ENCODE results near the gene CAMKMT. TPM values are rescaled to one million over a fixed set of nuclear protein-coding genes. Genes with fewer than 3 reads are reported as not detected.
"Not testable (repeated sequence)": the region's sequence is repeated elsewhere in the genome, so short reads cannot be mapped to it uniquely, and the experiment has no call there.

CAMKMT gene
- total RNA-seq, 4 donors from 2014 or later: 6.0 to 15.3 (median 10.7) TPM

DNA sequence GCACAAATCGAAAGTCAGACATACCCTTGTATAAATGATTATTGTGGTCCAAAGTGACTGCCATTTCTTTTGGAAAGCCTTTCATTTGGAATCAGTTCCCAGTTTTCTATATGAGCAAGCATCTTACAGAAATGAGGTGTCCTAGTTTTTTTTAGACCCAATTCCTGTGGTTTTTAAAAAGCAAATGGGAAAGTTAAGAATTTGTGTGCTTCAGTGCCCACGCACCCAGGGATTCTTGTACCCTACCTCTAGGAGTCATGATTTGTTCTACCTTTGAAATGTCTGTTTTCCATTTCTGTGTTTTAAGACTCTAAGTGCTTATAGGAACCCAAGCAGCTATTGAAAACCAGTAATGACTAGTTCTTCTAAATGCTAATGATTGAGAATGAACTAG, 218.1 kb downstream of the CAMKMT start:
- peaks cover 3% of the 10 kb centered on the region for H3K4me1 ChIP-seq
- DNase-seq (ENCODE audit: low spot score in 2 of 2): no peak
- no peaks in the 10 kb centered on the region for H3K36me3 ChIP-seq
- 75% methylated on average over 2 of the region's 2 CpGs for WGBS
- no peak overlapping the region for H3K27ac ChIP-seq
- no peak overlapping the region for H3K4me3 ChIP-seq
- TF ChIP-seq POLR2A (IDR thresholded peaks at IDR 0.05) (no peak), POLR2AphosphoS5 (IDR thresholded peaks at IDR 0.05) (no peak), EP300 (IDR thresholded peaks at IDR 0.05) (no peak)
- TF ChIP-seq, protein P1, sequence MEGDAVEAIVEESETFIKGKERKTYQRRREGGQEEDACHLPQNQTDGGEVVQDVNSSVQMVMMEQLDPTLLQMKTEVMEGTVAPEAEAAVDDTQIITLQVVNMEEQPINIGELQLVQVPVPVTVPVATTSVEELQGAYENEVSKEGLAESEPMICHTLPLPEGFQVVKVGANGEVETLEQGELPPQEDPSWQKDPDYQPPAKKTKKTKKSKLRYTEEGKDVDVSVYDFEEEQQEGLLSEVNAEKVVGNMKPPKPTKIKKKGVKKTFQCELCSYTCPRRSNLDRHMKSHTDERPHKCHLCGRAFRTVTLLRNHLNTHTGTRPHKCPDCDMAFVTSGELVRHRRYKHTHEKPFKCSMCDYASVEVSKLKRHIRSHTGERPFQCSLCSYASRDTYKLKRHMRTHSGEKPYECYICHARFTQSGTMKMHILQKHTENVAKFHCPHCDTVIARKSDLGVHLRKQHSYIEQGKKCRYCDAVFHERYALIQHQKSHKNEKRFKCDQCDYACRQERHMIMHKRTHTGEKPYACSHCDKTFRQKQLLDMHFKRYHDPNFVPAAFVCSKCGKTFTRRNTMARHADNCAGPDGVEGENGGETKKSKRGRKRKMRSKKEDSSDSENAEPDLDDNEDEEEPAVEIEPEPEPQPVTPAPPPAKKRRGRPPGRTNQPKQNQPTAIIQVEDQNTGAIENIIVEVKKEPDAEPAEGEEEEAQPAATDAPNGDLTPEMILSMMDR (IDR thresholded peaks at IDR 0.05): no peak
- no peaks in the 10 kb centered on the region for H3K9me3 ChIP-seq
- no peaks in the 10 kb centered on the region for H3K27me3 ChIP-seq

DNA sequence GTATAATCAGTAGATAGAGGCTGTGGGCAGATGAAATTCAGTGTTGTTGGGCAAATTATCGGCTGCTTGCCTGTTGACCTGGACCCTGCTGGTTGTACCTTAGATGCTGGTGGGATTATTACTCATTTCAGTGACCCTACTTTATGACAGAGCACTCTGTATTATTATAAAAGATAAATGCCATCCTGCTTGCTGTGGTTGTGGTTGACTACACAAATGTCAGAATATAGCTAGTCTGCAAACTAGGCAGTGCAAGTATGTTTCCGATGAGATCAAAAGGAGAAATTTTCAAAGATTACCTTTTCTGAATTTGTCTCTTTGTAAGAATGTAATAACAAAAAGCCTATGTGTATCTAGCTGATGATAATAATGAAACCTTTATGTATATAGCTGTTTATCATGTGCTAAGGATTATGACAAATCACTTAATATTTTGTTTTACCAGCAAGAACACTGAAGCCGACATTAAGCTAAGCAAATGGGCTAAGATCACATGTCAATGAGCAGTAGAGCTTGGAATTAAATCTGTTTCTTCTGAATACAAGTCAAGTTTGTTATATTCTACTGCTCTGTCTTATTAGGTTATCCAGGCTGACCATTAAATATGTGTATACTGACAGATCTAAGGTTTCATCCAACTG, 219.2 kb downstream of the CAMKMT start:
- TF ChIP-seq EP300 (IDR thresholded peaks at IDR 0.05): no peak
- TF ChIP-seq POLR2A (IDR thresholded peaks at IDR 0.05): no peak
- no peak for TF ChIP-seq POLR2AphosphoS5 (IDR thresholded peaks at IDR 0.05)
- TF ChIP-seq, protein P1 (IDR thresholded peaks at IDR 0.05): no peak
- DNase-seq (ENCODE audit: low spot score in 2 of 2): no peak
- Histone ChIP-seq H3K9me3 (no peaks in the 10 kb centered on the region), H3K27me3 (no peaks in the 10 kb centered on the region), H3K36me3 (no peaks in the 10 kb centered on the region), H3K27ac (no peak overlapping the region), H3K4me3 (no peak overlapping the region), H3K4me1 (peaks cover 3% of the 10 kb centered on the region)
- 88% methylated on average over 3 of the region's 3 CpGs for WGBS

DNA sequence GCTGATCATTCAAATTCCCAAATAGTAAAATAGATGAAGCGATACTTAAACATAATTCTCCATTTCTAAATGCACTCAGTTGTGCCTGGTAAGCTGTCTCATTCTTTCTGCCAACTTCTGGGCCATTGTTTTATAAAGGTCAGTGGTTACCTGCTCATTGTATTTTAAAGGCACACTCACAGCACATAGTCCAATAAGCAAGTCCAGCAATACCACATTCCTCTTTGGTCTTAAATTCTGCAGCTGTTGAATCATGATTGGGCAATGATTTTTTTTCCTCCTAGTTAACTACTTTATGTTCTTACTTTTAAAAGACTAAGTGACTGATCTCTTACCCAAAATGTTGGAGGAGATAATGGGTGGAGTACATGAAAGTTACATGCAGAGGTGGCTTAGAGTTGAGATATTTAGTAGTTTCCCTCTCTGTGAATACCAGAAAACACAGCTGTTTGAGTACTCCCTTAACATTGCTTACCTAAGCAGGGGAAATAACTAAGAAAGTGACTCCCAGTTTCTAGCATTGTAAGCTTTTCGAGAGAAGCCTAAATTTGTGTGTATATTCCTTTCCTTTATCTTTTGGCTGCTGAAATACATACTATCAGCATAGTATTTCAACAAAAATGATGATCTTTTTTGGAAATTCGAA, 220.7 kb downstream of the CAMKMT start:
- TF ChIP-seq, protein P1 (IDR thresholded peaks at IDR 0.05): no peak
- TF ChIP-seq POLR2A (IDR thresholded peaks at IDR 0.05) (no peak), POLR2AphosphoS5 (IDR thresholded peaks at IDR 0.05) (no peak), EP300 (IDR thresholded peaks at IDR 0.05) (no peak)
- no peak overlapping the region for H3K27ac ChIP-seq
- peaks cover 3% of the 10 kb centered on the region for H3K4me1 ChIP-seq
- H3K4me3 ChIP-seq: no peak overlapping the region
- no peaks in the 10 kb centered on the region for H3K36me3 ChIP-seq
- 83% methylated on average over 3 of the region's 3 CpGs for WGBS
- H3K9me3 ChIP-seq: no peaks in the 10 kb centered on the region
- no peak for DNase-seq (ENCODE audit: low spot score in 2 of 2)
- H3K27me3 ChIP-seq: no peaks in the 10 kb centered on the region

DNA sequence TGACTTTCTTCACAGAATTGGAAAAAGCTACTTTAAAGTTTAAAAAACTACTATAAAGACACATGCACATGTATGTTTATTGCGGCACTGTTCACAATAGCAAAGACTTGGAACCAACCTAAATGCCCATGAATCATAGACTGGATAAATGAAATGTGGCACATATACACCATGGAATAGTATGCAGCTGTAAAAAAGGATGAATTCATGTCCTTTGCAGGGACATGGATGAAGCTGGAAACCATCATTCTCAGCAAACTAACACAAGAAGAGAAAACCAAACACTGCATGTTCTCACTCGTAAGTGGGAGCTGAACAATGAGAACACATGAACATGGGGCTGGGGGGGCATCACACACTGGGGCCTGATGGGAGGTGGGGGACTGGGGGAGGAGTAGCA, 233.9 kb downstream of the CAMKMT start:
- H3K4me3 ChIP-seq; H3K4me1 ChIP-seq; DNase-seq (ENCODE audit: low spot score in 2 of 2); H3K27ac ChIP-seq; H3K36me3 ChIP-seq; H3K27me3 ChIP-seq; H3K9me3 ChIP-seq: not testable (repeated sequence)
- 95% methylated on average over 2 of the region's 2 CpGs for WGBS

DNA sequence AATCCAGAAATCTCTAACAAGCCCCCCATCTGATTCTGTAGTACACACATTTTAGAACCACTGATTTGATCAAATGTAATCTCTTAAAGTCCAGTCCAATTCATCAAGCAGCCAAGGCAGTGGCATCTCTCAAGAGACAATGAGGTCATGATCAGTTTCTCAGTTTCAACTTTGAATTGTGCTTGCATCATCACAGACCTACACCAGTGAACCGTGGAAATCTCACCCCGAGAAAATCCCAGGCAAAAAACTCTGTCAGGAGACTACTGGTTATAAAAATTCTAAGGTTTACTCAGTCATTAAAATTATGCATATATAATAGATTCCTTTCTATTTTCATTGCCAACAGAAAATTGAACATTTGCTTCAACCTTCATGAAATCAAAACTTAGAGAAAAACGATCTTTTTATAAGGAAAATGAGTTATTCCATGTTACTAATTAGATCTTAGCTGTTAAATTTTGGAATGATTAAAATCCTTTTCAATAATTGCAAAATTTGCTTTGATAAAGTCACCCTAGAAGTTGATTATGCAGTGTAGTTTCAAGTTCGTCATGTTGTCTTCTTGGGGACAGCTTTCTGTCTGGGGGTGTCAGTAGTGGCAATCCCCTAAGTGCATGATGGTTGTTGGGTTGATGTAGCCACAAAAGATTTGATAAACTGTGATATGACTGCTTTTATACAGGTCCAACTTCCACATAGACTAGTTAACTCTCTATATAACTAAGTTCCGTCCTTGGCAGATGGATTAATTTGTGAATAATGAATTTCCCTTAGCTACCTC, 235.0 kb downstream of the CAMKMT start:
- no peak for DNase-seq (ENCODE audit: low spot score in 2 of 2)
- TF ChIP-seq POLR2AphosphoS5 (IDR thresholded peaks at IDR 0.05) (no peak), POLR2A (IDR thresholded peaks at IDR 0.05) (no peak), EP300 (IDR thresholded peaks at IDR 0.05) (no peak)
- TF ChIP-seq, protein P1 (IDR thresholded peaks at IDR 0.05): no peak
- Histone ChIP-seq H3K4me3 (no peak overlapping the region), H3K4me1 (no peaks in the 10 kb centered on the region), H3K36me3 (no peaks in the 10 kb centered on the region), H3K9me3 (no peaks in the 10 kb centered on the region), H3K27me3 (no peaks in the 10 kb centered on the region), H3K27ac (no peak overlapping the region)
- 79% methylated on average over 5 of the region's 5 CpGs for WGBS
